Measurements from ENCODE around the gene OR2C1.

Gene OR2C1

DNA sequence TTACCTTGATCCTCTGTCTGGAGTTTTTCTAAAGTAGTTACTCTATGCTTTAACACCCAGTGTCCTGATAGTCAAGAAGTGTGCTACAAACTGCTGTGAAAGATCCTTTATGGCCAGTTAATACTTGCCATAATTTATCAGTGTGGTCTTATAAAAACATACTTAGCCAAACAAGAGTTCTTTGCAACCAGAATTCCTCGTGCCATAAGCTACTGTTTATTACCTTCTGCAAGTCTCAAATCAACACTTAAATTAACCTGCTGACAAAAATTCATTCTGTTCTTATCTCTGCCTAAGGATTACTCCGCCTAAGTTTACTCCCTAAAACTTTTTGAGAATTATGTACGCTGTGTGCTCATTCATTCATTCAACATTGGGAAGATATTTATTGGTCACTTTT lies 27.6 kb upstream of the OR2C1 start (continued):
- peak; percentile 94 for TF ChIP-seq PRDM6 (tag by site-specific recombination; IDR thresholded peaks at IDR 0.05)
- peak; percentile 94 for TF ChIP-seq ZNF843 (tag by site-specific recombination; IDR thresholded peaks at IDR 0.05)
- no peak for TF ChIP-seq ZFHX2 (tag by site-specific recombination; conservative IDR thresholded peaks at IDR 0.05)
- TF ChIP-seq KLF7 (tag by site-specific recombination; IDR thresholded peaks at IDR 0.05; ENCODE audit: borderline replicate concordance): peak; percentile 27; the same call in 1 of the 2 replicates
- TF ChIP-seq MYNN (tag by site-specific recombination; IDR thresholded peaks at IDR 0.05; ENCODE audit: borderline replicate concordance): no peak
- peak; percentile 50; the same call in 1 of the 2 replicates for TF ChIP-seq OSR2 (tag by site-specific recombination; IDR thresholded peaks at IDR 0.05)
- 0 out of 2 replicates have a peak, but pooled peaks have one; percentile 40 for TF ChIP-seq ZBTB49 (tag by site-specific recombination; IDR thresholded peaks at IDR 0.05; ENCODE audit: low read depth)
- no peak for TF ChIP-seq ZNF548 (tag by site-specific recombination; IDR thresholded peaks at IDR 0.05)
- peak; percentile 73 for TF ChIP-seq ZNF580 (tag by site-specific recombination; IDR thresholded peaks at IDR 0.05)
- peak; percentile 97 for TF ChIP-seq WT1 (tag by site-specific recombination; IDR thresholded peaks at IDR 0.05)
- TF ChIP-seq IKZF3 (tag by site-specific recombination; IDR thresholded peaks at IDR 0.05): 0 out of 2 replicates have a peak, but pooled peaks have one; percentile 38

DNA sequence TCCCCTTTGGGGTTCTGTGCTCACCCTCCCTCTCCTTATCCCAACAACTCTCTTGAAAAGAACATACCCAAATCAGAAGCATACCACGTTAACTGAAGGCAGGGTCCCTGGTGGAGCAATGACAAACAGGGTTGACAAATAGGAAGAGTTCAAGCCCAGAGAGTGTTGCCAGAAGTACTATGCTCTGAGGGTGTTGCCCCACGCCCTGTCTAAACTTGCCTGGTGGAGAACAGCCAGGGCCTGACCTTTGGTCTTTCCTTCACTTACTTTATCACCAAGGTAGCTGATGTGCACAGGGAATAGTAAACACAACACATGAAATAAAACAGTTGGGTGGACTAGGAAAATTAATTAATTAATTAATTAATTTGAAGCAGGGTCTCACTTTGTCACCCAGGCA lies 27.0 kb upstream of the OR2C1 start:
- ChIA-PET POLR2A (no interaction called here), CTCF (no interaction called here)
- TF ChIP-seq, protein P1, sequence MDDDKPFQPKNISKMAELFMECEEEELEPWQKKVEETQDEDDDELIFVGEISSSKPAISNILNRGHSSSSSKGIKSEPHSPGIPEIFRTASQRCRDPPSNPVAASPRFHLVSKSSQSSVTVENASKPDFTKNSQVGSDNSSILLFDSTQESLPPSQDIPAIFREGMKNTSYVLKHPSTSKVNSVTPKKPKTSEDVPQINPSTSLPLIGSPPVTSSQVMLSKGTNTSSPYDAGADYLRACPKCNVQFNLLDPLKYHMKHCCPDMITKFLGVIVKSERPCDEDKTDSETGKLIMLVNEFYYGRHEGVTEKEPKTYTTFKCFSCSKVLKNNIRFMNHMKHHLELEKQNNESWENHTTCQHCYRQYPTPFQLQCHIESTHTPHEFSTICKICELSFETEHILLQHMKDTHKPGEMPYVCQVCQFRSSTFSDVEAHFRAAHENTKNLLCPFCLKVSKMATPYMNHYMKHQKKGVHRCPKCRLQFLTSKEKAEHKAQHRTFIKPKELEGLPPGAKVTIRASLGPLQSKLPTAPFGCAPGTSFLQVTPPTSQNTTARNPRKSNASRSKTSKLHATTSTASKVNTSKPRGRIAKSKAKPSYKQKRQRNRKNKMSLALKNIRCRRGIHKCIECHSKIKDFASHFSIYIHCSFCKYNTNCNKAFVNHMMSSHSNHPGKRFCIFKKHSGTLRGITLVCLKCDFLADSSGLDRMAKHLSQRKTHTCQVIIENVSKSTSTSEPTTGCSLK (tag by site-specific recombination; IDR thresholded peaks at IDR 0.05): no peak
- TF ChIP-seq ZNF23 (tag by site-specific recombination; IDR thresholded peaks at IDR 0.05; ENCODE audit: borderline replicate concordance) (no peak), ZFHX2 (tag by site-specific recombination; conservative IDR thresholded peaks at IDR 0.05) (no peak), KLF10 (tag by site-specific recombination; IDR thresholded peaks at IDR 0.05) (no peak), SCRT2 (tag by site-specific recombination; IDR thresholded peaks at IDR 0.05) (no peak), AEBP2 (tag by site-specific recombination; IDR thresholded peaks at IDR 0.05; ENCODE audit: borderline replicate concordance) (no peak), ZNF48 (tag by site-specific recombination; IDR thresholded peaks at IDR 0.05) (no peak), ZNF248 (tag by site-specific recombination; IDR thresholded peaks at IDR 0.05) (no peak)
- TF ChIP-seq, protein P2, sequence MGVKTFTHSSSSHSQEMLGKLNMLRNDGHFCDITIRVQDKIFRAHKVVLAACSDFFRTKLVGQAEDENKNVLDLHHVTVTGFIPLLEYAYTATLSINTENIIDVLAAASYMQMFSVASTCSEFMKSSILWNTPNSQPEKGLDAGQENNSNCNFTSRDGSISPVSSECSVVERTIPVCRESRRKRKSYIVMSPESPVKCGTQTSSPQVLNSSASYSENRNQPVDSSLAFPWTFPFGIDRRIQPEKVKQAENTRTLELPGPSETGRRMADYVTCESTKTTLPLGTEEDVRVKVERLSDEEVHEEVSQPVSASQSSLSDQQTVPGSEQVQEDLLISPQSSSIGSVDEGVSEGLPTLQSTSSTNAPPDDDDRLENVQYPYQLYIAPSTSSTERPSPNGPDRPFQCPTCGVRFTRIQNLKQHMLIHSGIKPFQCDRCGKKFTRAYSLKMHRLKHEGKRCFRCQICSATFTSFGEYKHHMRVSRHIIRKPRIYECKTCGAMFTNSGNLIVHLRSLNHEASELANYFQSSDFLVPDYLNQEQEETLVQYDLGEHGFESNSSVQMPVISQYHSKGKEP (tag by site-specific recombination; IDR thresholded peaks at IDR 0.05): no peak
- Histone ChIP-seq H3K36me3 (ENCODE audit: control insufficient read depth in 2 of 2, insufficient read depth in 1 of 2, low read length in 2 of 2) (no peaks in the 10 kb centered on the region), H3K4me3 (ENCODE audit: low read depth, low read length) (no peak overlapping the region), H3K9me3 (ENCODE audit: control insufficient read depth, insufficient read depth, low read depth, low read length) (no peaks in the 10 kb centered on the region), H3K4me1 (ENCODE audit: control insufficient read depth, insufficient read depth, low read length) (no peaks in the 10 kb centered on the region), H3K27ac (ENCODE audit: extremely low read depth, low read depth, low read length) (no peak overlapping the region)

All from HEK293 (cell line).